ENCODE data around the gene IQGAP3.

Gene IQGAP3

DNA sequence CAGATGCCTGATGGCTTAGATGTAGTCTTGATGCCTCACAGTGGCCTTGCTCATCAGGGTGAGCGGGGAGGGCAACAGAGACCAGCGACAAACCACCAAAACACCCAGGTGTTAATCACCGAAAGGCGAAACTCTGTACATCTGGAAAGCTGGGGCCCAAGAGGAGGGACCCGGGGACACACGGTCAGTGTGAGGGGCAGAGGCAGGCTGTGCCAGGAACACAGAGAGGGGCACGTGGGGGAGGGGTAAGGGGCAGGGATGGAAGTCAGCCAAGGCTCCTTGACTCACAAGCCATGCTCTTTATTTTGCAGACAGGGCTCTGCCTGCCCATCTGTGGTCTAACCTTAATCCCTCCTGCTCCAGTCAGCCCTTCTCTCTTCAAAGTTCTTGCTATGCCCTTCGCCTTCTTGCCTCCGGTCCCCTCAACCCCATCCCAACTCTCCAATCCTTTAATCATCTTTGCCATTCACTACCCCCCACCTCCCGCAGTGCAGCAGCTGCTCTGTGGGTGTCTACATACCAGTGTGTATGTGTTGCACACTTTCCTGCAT lies 76.1 kb downstream of the IQGAP3 start:
- no peak for DNase-seq (ENCODE audit: low read depth)

- DNase-seq (ENCODE audit: low read depth): no peak
These were observed 76.8 kb downstream of the IQGAP3 start for GRCh38 chr1:156495401-156496140.

- no peak for DNase-seq (ENCODE audit: low read depth)
These were observed 78.0 kb downstream of the IQGAP3 start for GRCh38 chr1:156494309-156494895.

DNA sequence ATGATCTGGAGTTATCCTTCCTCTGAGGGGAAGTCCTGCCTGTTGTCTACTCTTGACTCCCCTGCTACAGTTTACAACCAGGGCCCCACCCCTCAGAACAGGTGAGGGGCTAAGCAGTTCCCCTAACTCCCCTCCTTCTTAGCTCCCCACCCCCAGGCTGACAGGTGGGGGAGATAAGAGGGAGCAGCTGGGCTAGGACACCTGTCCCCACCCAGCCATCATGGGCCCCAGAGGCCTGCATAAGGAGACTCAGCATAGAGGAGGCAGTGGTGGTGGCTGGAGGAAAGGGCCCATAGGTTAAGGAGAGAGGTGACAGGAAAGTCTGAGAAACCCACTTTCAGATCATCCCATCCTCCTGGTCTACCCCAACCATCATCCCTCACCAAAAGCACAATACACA lies 78.6 kb downstream of the IQGAP3 start:
- no peak for DNase-seq (ENCODE audit: low read depth)

DNA sequence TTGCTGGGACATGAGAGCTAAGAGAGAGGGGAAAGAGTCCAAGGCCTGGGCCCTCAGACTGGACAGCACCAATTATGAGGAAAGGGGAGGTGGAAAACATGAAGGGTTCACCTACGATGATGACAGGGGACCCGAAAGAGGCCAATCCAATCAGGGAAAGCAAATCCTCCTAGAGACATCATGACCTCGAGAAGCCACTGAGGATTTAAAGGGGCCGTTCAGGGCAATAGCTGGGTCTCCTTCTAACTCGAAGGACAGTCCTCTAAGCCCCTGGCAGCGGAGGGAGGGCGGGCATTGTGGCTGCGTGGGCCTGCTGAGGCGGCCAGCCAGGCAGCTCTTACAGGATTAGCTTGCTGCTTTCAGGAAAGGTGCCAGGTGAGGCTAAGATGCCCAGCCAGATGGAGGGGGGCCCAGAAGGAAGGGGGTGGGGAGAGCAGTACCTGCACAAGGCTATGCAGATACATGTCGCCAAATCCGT lies 79.2 kb downstream of the IQGAP3 start:
- DNase-seq (ENCODE audit: low read depth): no peak

- DNase-seq (ENCODE audit: low read depth): no peak
These were observed 79.7 kb downstream of the IQGAP3 start for GRCh38 chr1:156492591-156493080.

GRCh38 chr1:156492013-156492590 lies 80.3 kb downstream of the IQGAP3 start:
- DNase-seq (ENCODE audit: low read depth): no peak

DNA sequence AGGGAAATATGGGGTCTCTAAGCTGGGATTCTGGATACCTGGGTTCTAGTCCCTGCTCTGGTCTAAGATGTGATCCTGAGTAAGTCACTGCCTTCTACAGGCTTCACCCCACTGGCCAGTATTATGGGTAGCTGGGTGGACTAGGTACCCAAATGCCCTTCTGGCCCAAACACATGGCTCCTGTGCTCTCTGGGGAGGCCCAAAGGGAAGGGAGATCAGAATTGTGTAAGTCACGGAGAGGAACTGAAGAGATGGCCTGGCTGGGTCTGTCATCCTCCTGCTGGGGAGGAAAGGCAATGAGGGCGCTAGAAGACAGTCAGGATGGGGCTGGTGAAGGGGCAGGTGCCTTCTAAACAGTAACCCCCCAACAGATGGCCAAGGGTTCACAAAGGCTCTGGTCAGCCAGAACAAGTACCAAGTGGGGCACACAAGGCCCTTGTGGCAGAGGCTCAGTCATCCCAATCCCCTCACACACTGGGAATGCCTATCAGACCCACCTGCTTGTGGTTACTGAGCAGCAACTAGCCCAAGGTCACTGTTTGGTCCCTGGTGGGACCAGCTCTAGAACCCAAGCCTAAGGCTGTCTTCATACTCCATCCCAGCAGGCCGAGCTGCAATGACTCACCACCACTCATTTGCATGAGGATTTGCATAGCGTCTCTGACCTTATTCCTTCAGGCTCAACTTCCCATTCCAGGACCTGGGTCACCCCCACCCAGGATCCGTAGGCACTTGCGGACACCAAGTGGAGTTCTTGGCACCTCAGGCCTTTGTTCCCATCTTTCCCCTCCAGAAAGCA lies 81.0 kb downstream of the IQGAP3 start:
- no peak for DNase-seq (ENCODE audit: low read depth)

DNA sequence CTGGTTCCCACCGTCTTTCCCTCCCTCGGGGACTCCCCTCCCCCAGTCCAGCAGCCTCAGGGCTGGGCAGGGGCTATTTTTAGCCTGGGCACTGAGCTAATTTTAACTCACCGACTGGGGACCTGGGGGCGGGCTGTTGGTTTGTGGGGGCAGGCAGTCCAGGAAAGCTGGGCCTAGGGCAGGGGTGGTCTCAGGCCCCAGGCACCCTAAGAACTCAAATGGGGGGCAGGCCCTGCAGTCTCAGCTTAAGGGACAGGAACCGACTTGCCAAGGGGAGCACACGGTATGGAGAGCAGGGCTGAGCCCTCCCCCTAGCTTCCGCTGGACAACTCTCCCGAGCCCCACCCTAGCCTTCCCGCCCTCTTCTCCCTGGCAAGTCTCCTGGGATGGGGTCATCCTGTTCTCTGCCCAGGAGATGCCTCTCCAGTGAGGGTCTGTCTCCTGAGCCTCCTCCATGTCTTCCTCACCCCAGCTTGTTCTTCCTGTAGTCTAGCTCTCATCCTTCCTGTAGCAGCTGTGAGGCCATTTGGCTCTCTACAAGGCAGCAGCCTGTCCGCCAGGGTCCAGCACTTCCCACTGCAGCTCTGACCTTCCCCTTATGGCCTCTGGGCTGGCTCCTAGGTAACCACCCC lies 81.8 kb downstream of the IQGAP3 start:
- no peak for DNase-seq (ENCODE audit: low read depth)

- DNase-seq (ENCODE audit: low read depth): no peak
These were observed 82.5 kb downstream of the IQGAP3 start for GRCh38 chr1:156489935-156490293.

GRCh38 chr1:156489166-156489934 lies 83.0 kb downstream of the IQGAP3 start:
- DNase-seq (ENCODE audit: low read depth): no peak

- no peak for DNase-seq (ENCODE audit: low read depth)
These were observed 83.7 kb downstream of the IQGAP3 start for GRCh38 chr1:156488566-156489165.

DNA sequence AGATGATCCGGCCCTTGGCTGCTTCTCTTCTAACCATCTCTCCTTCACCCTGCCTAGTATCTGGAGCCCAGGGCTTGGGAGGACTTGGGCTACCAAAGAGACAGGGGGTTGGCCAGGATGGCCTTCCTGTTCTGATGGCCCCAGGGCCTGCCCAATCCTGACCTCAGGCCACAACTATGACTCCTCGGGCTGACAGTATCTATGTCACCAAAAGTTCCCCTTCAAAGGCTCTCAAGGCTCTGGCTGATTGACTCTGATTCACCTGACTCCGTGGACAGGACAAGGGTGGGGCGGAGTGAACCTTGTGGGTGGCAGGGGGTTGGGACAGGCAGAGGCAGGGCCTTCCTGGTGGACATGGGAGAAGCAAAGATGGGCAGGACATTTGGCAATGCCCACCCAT lies 84.5 kb downstream of the IQGAP3 start:
- no peak for DNase-seq (ENCODE audit: low read depth)

- DNase-seq (ENCODE audit: low read depth): no peak
These were observed 85.7 kb downstream of the IQGAP3 start for GRCh38 chr1:156486421-156487344.

- no peak for DNase-seq (ENCODE audit: low read depth)
These were observed 86.4 kb downstream of the IQGAP3 start for GRCh38 chr1:156485984-156486383.

DNA sequence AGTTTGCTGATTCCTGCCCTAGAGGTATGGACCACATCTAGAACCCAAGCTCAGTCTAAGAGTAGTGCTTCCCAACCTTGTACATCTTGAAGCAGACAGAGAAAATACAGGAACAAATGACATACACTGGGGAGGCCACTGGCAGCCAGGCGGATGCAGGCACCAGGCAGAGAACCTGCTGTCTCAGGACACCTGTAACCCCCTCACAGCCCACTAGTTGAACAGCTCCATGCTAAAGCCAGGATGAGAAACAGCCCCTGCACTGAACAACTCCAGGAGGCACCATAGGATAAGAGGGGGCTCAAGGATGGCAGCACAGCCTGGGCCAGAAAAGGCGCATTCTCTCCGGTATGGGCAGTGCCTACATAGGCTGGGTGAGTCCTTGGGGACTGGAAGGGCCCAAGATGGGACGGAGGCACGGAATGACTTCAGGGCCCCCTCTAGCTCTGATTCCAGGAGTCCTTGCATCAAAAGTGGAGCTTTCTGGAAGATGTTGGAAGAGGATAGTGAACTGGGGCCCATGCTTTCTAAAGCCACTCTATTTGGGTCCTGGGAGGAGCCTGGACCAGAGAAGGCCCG lies 87.8 kb downstream of the IQGAP3 start:
- DNase-seq (ENCODE audit: low read depth): no peak

DNA sequence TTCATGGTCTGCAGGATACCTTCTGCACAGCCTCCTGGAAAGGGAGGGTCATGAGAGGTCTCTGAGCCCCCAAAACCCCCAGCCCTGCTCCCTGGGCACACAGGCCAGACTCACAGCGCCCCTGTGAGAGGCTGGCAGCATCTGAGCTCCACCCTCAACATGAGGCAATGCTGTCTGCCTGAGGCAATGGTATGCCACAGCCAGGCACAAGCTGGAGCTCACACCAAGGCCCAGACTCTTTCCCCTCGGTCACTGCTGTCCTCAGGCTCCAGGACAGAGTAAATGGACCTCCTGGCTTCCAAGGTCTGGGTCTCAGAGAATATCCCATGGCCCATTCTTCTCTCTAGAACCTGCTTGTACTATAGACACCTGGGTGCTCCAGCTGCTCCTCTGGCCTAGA lies 89.0 kb downstream of the IQGAP3 start:
- no peak for DNase-seq (ENCODE audit: low read depth)

GRCh38 chr1:156482276-156482675 lies 90.1 kb downstream of the IQGAP3 start:
- no peak for DNase-seq (ENCODE audit: low read depth)

DNA sequence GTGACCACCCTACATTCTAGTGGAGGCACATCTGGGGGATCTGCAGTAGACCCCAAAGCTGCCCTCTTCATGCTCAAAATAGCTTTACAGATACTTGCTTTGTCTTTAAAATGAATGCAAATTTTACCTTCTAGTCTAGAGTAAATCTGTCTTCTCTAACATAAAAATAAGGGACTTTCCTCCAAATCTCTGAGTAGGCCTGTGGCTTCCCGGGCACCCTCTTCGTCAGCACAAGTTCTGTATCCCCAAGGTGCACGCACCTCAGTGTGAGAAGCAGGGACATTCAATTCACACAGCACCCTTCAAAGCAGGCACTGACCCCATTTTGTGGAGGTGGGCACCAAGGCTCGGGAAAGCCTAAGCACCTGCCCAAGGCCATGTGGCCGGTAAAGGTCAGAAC lies 90.8 kb downstream of the IQGAP3 start:
- no peak for DNase-seq (ENCODE audit: low read depth)
